Body of pancreas (tissue), 4 donors: ENCODE results near the gene RBP3.

Experiments
- CTCF ChIP-seq, 7 experiments: fragments of 450-650 bp in 4 of 7; fragments of 200-600 bp in 3 of 7; sonication (generic) in 3 of 7; IDR thresholded peaks; one replicate each; pipeline ENCODE4 v1.5.1; 2016 to 2019; ENCODE audit warnings: antibody characterized with exemption in 7 of 7
- POLR2A ChIP-seq, 3 donors: fragments of 450-650 bp; IDR thresholded peaks; one replicate each; pipeline ENCODE4 v1.6.1; 2016; ENCODE audit warnings: antibody characterized with exemption in 3 of 3, mild to moderate bottlenecking in 2 of 3

- TF ChIP-seq CTCF (IDR thresholded peaks at IDR 0.05): no peak
- TF ChIP-seq POLR2A (IDR thresholded peaks at IDR 0.05): no peak
Measured at GRCh38 chr10:47331491-47331890, 16.7 kb upstream of the RBP3 start.
